GM19238 (cell line): Measurements from ENCODE around the gene MYCL.
A peak's percentile ranks its signal among the peaks of the same experiment; 100 is the strongest.
"Not testable (repeated sequence)": the region's sequence is repeated elsewhere in the genome, so short reads cannot be mapped to it uniquely, and the experiment has no call there.

ENCODE experiments used
- DNase-seq: peaks from one replicate; pipeline ENCODE4 v3.0.0; 2011; ENCODE audit warnings: low spot score; ENCODE audit not compliant: insufficient read length

The MYCL gene

DNA sequence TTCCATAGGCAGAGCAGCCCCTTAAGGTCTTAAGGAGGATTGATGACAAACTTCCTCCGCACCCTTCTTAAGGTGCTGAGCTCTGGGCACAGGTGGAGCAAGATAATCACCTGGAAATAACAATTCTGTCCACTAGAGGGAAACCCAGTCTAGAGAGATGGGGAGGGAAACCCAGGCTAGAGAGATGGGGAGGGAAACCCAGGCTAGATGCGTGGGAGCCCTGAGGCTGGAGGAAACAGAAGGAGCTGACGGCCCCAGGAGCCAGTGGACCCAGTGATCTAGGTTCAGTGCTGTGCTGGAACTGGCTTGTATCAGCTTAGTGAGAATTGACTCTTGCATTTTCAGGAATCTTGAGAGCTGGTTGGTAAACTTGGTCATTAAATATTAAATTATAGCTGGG, 17.8 kb upstream of the MYCL start:
- DNase-seq = peak; percentile 75

DNA sequence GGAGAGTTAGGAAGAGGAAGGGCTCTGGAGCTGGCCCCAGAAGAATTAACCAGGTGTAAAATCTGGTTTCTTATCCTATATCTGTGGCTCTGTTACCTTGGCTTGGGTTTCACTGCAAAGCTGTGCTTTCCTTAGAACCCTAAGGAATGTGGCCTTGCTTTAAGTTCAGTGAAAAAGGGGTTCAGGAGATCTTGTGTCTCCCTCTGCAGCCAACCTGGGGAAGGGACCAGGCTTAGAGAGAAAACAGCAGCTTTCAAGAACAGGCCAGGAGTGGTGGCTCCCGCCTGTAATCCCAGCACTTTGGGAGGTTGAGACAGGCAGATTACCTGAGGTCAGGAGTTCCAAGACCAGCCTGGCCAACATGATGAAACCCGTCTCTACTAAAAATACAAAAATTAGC, 16.1 kb upstream of the MYCL start:
- no peak for DNase-seq

DNA sequence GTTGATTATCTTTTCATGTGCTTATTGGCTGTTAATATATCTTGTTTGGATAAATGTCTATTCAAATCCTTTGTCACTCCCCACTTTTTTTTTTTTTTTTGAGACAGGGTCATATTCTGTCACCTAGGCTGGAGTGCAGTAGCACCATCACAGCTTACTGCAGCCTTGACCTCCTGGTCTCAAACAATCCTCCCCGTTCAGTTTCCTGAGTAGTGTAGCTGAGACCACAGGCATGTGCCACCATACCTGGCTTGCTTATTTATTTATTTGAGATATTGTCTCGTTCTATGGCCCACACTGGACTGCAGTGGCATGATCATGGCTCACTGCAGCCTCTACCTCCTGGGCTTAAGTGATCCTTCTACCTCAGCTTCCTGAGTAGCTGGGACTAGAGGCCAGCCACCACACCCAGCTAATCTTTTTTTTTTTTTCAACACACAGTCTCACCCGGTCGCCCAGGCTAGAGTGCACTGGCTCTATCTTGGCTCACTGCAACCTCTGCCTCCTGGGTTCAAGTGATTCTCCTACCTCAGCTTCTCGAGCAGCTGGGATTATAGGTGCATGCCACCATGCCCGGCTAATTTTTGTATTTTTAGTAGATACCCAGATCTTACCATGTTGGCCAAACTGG, 13.9 kb upstream of the MYCL start:
- no peak for DNase-seq

DNA sequence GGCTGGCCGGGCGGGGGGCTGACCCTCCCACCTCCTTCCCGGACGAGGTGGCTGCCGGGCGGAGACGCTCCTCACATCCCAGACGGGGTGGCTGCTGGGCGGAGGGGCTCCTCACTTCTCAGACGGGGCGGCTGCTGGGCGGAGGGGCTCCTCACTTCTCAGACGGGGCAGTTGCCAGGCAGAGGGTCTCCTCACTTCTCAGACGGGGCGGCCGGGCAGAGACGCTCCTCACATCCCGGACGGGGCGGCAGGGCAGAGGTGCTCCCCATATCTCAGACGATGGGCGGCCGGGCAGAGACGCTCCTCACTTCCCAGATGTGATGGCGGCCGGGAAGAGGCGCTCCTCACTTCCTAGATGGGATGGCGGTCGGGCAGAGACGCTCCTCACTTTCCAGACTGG, 11.4 kb upstream of the MYCL start:
- not testable (repeated sequence) for DNase-seq

DNA sequence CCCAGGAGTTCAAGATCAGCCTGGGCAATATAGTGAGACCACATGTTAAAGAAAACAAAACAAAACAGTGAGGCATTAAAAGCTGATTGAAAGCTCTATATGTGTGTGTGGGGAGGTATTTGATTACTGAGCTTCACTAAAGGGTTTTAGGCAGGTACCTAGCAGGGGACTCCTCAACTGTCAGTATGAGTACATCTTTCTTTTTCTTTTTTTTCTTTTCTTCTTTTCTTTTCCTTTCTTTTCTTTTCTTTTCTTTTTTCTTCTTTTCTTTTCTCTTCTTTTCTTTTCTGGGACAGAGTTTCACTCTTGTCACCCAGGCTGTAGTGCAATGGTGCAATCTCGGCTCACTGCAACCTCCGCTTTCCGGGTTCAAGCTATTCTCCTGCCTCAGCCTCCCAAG, 8.5 kb upstream of the MYCL start:
- no peak for DNase-seq

DNA sequence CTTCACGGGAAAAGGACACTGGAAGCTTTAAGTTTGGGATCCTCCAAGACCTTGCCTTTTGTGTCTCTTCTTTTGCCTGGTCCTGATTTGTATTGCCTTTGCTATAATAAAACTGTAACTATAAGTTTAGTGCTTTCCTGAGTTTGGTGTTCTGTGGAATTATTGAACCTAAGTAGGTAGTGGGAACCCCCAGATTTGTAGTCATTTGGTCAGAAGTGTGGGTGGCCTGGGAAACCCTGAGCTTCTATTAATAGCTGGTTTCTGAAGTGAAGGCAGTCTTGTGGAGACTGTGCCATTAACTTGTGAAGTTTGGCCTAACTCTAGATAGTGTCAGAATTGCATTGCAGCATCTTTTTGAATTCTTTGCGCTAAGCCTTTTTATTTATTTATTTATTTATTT, 6.8 kb upstream of the MYCL start:
- DNase-seq = no peak

DNA sequence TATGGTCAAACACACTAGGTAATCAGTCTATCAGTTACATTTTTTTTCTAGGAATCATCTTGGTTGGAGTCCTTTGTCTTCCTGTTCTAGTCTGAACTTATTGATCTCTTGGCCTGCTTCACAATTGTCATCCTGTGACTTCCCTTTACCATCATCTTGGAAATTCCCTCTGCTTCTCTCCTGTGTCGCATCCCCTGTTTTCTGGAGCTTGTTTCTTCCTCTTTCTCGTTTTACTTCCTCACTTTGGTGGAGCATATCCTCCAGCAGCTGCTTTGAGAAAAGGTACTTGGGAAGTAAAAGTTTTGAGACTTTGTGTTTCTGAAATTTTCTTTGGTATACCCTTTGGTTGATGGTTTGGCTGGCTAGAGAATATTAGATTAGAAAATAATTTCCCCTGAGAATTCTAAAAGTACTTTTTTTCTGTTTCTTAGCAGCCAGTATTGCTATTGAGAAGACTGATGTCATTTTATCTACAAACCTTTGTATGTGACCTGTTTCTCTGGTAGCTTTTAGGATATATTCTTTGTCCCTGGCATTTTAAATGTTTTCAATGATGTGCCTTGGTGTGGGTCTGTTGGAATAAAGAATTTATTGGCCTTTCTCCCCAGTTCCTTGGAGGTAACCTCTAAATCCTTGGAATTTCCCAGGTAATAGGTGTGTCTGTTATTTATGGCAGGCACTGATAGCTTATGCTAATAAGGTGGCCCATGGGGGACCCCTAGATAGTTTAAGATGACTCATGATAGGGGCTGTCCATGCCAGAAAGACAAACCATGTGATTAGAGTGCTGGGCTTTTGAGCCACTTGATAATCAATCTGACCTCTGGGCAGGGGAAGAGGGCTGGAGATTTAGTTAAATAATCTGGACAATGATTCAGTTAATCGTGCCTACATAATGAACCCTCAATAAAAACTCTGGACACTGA, 6.1 kb upstream of the MYCL start:
- DNase-seq = no peak

DNA sequence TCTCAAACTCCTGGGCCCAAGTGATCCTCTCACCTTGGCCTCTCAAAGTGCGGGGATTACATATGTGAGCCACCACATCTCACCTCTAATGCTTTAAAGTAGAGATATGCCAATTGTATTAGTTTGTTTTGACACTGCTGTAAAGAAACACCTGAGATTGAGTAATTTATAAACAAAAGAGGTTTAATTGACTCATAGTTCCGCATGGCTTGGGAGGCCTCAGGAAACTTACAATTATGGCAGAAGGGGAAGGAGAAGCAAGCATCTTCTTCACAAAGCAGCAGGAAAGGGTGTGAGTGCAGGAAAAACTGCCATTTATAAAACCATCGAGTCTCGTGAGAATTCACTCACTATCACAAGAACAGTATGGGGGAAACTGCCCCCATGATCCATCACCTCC, 3.5 kb upstream of the MYCL start:
- no peak for DNase-seq

DNA sequence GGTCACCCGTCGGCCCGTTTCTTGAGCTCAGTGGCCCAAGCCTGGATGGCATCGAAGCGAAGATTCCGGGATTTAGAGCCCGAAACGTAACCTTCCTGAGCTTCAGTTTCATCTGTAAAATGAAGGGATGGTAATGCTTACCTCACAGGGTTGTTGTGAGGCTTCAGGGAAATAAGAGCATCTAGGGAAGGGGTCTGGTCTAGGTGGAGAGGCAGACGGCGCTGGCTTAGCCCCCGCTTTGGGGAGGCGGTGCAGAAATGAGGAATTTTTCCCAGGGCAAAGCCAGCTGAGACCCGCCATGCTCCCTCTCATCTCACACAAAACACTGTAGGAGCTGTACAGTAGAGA, 717 bp upstream of the MYCL start:
- DNase-seq = no peak

DNA sequence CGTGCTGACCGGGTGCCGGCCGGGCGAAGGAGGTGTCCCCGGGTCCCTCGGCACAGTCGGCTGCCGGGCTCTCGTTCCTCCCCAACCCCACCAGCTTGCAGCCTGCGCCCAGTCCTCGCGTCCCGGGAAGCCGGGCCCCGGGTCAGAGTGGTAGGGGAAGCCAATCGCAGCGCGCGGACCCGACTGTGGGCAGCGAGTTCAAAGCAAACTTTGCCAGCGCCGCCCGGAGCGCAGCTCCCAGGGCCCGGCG, 328 bp downstream of the MYCL start:
- no peak for DNase-seq

DNA sequence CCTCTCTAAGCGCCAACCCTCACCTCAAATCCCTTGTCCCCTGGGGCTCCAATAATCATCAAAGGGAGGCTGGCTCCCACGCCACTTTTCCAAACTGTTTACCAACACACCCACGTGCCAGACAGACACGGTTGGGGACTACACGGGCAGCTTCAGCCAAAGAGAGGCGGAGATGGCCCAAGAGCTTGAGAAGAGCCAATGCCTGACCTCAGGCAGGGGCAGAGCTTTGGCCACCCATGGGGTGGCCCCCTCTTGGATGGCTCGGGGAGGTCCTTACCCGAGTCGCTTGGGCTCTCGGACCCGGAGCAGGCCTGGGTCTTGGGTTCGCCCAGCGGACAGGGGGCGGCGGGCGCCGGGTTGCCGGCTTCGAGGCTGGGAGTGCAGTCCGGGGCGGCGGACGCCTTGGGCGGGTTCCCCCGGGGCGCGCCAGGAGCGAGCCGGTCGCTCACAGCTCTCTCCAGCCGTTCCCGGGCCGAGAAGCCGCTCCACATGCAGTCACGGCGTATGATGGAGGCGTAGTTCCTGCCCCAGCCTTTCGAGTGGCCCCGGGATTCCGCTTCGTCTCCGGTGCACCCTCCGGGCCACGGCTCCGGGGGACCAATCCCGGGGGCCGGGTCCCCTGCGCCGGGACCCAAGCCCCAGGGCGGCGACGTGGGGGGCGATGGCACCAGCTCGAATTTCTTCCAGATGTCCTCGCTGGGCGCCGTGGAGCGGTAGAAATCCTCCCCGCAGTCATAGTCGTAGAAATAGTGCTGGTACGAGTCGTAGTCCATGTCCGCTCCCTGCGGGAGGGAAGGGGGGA, 854 bp downstream of the MYCL start:
- DNase-seq = no peak

DNA sequence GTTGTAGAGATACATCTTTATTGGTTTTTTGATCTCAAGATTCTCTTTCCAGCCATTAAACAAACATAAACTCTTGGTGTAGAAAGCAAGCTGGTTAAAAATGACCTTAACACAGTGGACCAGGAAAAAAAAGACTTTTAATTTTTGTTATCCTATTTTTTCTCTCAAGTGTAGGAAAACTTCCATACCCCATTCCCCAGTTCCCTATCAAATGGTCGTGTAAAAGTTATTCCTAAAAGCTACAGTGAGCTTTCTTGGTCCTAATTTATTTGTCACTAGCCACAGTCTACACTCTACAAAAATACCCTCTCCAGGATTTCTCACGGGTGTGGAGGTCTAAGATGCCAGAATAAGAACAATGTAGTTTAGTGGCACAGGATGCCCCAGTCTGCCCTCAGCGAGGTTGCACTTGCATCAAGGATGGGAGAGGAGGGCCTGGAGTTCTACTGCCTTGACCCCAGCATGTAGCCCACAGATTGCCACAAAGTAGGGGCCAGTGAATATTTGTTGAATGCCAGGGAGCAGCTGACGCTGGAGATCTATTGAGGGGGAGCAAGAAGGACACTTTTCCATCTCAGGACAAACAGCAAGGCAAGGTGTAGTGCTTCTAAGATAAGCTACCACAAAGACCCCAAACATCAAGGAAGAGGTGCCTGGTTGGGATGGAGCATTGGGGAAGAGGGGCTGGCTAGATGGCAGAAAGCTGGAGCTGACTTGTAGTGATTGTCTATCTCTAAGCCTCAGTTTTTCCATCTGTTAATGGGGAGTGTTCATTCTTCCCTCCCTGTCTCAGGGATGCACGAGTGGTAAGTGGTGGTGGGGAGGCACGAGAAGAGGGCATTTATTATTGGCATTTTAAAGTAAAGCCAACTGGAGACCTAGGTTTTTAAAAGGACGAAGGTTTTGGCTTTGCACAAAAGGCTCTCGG, 1.8 kb downstream of the MYCL start:
- no peak for DNase-seq

DNA sequence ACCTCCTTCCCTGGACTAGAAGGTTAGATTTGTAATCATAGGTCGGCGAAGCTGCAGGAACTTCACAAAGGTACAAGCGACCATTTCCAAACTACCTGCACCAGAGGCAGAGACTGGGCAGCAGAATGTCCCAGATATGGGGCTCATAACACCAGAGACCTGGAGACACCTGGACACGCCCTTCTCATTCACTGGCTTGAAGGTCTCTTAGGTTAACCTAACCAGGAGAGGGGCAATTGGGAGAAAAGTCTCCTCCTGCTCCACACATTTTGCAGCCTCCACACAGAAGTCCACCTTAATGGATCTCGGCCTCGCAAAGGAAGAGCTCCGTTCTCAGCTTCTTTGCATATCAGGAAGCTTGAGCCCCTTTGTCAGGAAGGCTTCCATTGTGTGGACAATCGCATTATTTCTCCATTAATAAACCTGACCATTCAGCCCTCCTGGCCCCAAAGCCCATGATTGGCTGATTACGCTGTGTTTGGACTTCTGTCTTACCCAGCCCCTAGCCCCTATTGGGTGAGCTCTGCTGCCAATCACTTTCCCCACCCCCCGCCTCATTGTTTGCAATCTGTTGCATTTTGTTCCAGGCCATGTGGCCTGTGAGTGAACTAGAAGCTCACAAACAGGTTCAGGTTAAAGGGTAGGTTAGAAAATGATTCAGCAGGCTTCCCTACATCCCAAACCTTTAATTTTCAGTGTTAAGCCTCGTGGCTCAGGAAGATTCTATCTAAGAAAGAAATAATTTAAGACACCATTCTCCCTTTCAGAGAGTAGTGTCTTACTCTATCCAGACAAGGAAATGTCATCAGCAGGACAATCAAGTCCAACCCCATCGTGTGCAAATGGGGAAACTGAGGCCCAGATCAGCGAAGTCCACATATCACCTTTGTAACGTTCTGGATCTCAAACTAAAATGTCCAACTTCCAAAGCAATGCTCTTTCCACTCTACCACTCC, 2.8 kb downstream of the MYCL start:
- DNase-seq = no peak

DNA sequence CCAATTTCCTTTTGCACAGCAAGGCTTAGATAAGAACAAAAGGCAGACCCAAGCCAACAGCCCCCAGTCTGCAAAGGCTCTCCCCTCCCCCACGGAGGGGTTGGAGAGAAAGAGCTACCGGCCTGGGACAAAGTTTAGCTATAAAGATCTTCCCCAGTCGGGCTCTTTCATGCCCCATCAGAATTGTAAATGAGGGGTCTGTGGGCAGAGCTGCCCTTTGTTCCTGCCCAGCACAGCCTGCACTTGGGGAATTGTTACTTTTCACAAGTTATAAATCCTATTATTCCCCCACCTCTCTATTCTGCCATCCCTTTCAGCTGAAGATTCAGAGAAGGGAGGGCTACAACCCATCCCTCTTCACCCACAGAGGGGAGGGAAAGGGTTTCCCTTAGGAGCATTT, 3.5 kb downstream of the MYCL start:
- DNase-seq = no peak

DNA sequence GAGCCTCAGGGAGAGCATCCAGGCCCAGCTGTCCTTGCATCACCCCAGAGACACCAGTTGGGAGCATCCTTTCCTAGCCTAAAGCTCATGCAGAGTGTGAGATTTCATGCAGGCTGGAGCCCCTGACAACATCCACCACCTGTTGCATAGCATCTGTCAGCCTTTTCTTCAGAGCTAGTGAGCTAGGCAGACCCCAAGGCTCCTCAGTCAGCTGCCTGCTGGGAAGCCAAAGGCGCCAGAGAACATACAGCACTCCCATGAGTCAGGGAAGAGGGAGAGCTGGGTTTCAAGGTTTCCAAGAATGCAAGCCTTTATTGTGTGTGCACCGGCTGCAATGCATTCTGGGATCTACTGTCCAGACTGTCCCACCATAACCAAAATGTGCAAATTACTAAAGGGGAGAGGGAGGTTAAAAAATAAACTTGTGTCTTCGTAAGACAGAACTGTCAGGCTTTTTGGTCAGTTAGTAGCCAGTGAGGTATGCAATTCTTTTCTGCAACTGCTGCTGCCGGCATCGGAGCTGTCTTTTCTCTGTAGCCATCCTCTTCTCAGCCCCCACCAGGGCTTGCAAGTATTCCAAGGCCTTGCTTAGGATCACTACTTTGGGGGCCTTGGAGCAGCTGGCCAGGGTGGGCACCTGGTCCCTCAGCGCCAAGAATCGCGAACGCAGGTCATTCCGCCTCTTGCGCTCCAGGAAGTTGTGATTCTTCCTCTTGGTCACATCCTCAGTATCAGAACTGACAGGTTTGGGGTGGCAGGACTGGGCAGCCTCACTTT, 4.6 kb downstream of the MYCL start:
- no peak for DNase-seq

DNA sequence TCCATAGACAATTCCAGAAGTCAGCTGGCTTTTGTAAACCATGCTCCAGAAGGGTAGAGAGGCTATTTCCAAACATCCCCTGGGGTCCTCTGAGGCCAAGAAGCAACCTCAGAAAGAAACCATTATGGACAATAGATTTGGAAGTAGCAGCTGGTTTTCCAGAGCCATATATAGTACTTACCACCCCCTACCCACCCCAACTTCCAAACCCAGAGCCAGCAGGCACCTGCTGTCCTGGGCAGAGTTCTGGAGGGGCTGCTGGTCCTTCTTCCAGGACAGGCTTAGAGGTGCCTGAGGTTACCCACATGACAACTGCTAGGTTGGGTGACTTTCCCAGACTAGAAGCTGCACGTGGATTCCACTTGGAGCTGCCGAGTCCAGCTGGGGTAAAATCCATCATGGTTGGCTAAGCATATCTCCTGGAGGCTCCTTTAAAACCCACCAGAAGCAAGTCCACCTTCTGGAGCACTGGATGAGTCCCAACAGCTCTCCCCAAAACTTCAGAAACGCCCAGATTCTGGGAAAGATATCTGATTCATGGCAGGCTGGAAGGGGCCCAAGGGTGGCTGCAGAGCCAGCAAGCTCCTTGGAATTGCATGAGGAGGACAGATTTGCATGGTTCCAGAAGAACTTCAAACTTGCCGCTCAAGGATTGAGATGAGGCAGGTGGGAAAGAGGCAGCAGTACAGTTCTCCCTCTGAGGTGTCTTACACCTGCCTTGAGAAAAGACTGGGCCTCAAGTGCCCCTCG, 5.8 kb downstream of the MYCL start:
- no peak for DNase-seq

DNA sequence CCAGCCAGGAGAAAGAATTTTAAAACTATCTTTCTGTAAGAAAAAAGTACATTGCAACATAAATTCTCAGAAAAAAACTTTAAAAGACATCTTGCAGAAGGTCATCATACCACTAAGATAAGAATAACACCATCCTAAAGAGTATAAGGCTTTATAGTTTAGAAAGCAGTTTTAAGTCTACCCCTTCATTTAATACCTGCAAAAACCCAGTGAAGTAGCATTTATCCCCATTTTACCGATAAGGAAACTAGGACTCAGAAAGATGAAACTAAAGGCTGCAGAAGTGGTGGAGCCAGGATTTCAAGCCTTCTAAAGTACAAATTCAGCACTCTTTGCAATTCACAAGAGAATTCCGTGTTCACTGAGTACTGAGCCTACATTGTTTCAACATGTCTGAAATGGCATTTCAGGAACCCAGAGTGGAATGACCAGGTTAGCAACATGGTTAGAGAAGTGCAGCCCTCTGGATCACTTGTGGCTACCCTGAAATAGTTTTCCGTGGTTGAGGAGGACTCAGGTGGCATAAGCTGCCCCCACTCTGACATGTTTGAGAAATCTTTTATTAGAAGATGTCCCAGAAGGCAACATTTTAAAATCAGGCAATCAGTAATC, 6.7 kb downstream of the MYCL start:
- no peak for DNase-seq
